Inferior parietal cortex (tissue), 1 donor: ENCODE data around the gene COP1.

Source experiments
- DNase-seq: peaks from one replicate; pipeline ENCODE4 v3.0.0-alpha.2; 2016; ENCODE audit errors: extremely low spot score

COP1 gene

DNA sequence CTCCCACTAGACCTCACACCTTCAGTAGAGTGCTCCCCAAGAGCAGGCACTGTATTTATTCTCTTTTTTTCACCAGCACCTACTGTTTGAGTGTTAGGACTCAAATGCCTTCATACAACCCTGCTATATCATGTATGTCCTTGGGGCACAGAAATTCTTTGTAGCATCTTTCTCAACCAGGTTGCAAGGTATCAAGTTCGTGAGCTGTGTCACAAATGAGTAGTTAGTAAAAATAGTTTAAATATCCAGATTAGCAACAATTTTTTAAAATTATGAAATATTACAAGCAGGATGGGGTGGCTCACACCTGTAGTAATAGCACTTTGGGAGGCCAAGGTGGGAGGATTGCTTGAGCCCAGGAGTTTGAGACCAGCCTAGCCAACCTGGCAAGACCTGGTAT, 311.1 kb downstream of the COP1 start:
- DNase-seq, result no peak
